Keratinocyte (primary cell): ENCODE results near the gene MXRA5. TPM values are rescaled to one million over a fixed set of nuclear protein-coding genes. Genes with fewer than 3 reads are reported as not detected.

Experiments
- DNase-seq: peaks from one replicate; pipeline ENCODE4 v3.0.0-alpha.2; 2011; ENCODE audit warnings: low read depth, missing footprints, low spot score
- FAIRE-seq: peaks from 2 replicates; lab custom pipeline; 2011; peaks lifted over from hg19 to GRCh38; lab: Jason Lieb, UNC
- H2AFZ ChIP-seq: 2 replicates; pipeline ENCODE4 v1.6.0; 2012; ENCODE audit warnings: low read length, control low read depth, inconsistent platforms; ENCODE audit not compliant: control insufficient read depth
- H3K27ac ChIP-seq: 2 replicates; pipeline ENCODE4 v1.5.1; 2011; ENCODE audit warnings: low read length; ENCODE audit not compliant: control insufficient read depth, insufficient read depth
- H3K27me3 ChIP-seq: 3 replicates; pipeline ENCODE4 v1.6.0; 2011; ENCODE audit warnings: low read length; ENCODE audit not compliant: control insufficient read depth, insufficient read depth; ENCODE audit errors: extremely low read depth
- H3K36me3 ChIP-seq, 2 experiments: 2 replicates in 1 of 2; 3 replicates in 1 of 2; pipeline ENCODE4 v1.5.1; 2011; ENCODE audit warnings: low read length in 2 of 2, mild to moderate bottlenecking in 1 of 2; ENCODE audit not compliant: control insufficient read depth in 2 of 2, insufficient read depth in 2 of 2; ENCODE audit errors: extremely low read depth in 1 of 2
- H3K4me1 ChIP-seq: 3 replicates; pipeline ENCODE4 v1.5.1; 2011; ENCODE audit warnings: low read length; ENCODE audit not compliant: control insufficient read depth, insufficient read depth; ENCODE audit errors: extremely low read depth
- H3K4me2 ChIP-seq: 3 replicates; pipeline ENCODE4 v1.6.0; 2011; ENCODE audit warnings: low read depth, low read length; ENCODE audit not compliant: control insufficient read depth, insufficient read depth; ENCODE audit errors: extremely low read depth
- H3K4me3 ChIP-seq, 3 experiments: fragments of 200-600 bp in 1 of 3; sonication (generic) in 1 of 3; 2 replicates in 2 of 3; 3 replicates in 1 of 3; pipeline ENCODE4 v1.5.1; 2011 to 2016; ENCODE audit warnings: low read length in 3 of 3, mild to moderate bottlenecking in 3 of 3, control low read depth in 2 of 3, inconsistent platforms in 1 of 3, low read depth in 1 of 3, mixed read lengths in 1 of 3, mixed run types in 1 of 3, moderate library complexity in 1 of 3; ENCODE audit not compliant: control insufficient read depth in 2 of 3, insufficient read depth in 2 of 3; ENCODE audit errors: extremely low read depth in 1 of 3
- H3K79me2 ChIP-seq: 2 replicates; pipeline ENCODE4 v1.6.0; 2012; ENCODE audit warnings: low read length; ENCODE audit not compliant: control insufficient read depth, insufficient read depth
- H3K9ac ChIP-seq: 3 replicates; pipeline ENCODE4 v1.6.0; 2011; ENCODE audit warnings: low read length; ENCODE audit not compliant: control insufficient read depth, insufficient read depth; ENCODE audit errors: extremely low read depth
- H3K9me1 ChIP-seq: 3 replicates; pipeline ENCODE4 v1.6.0; 2011; ENCODE audit warnings: low read length; ENCODE audit not compliant: control insufficient read depth, insufficient read depth; ENCODE audit errors: extremely low read depth
- H3K9me3 ChIP-seq: 2 replicates; pipeline ENCODE4 v1.5.1; 2012; ENCODE audit warnings: low read depth, low read length; ENCODE audit not compliant: control insufficient read depth
- H4K20me1 ChIP-seq: 3 replicates; pipeline ENCODE4 v1.6.0; 2011; ENCODE audit warnings: low read length; ENCODE audit not compliant: control insufficient read depth, insufficient read depth; ENCODE audit errors: extremely low read depth
- CTCF ChIP-seq, 3 experiments: IDR thresholded peaks in 1 of 3; conservative IDR thresholded peaks in 1 of 3; optimal IDR thresholded peaks in 1 of 3; 2 replicates in 2 of 3; 3 replicates in 1 of 3; pipeline versions ENCODE3 to v1.5.1; 2011; ENCODE audit warnings: low read length in 3 of 3, mild to moderate bottlenecking in 3 of 3, moderate library complexity in 2 of 3, control low read depth in 1 of 3, inconsistent platforms in 1 of 3; ENCODE audit not compliant: insufficient read depth in 2 of 3; ENCODE audit errors: extremely low read depth in 1 of 3
- EZH2 ChIP-seq: IDR thresholded peaks from one replicate; pipeline ENCODE4 v1.6.1; 2012; ENCODE audit warnings: inconsistent platforms, mild to moderate bottlenecking, low read length, moderate library complexity
- dilution Hi-C: fragments of 300-500 bp; cut with MboI; formaldehyde crosslinking; loops from one replicate; pipeline ENCODE4 v1.7.0; 2020; ENCODE audit warnings: low sequenced_read_pairs; ENCODE audit not compliant: extremely low pct_ligation_motif_present
- polyA plus RNA-seq, 5 experiments: library from polyadenylated mRNA; depleted of rRNA in 3 of 5; stranded (reverse) in 3 of 5; stranded (forward) in 1 of 5; unstranded in 1 of 5; fragments of >200 nt; gene quantifications; 1 replicate in 1 of 5; 2 replicates in 3 of 5; 3 replicates in 1 of 5; pipeline versions ENCODE4 v1.2.1 to v1.2.3, GENCODE V29; 2011 to 2012; ENCODE audit warnings: missing spikeins in 2 of 5, low read depth in 1 of 5, low replicate concordance in 1 of 5

Gene MXRA5
- polyA plus RNA-seq, 1 donor (not counting 4 experiments of a cell fraction or from before 2014, with no cell fraction given), result 6.5 TPM

GRCh38 chrX:3271834-3272186 lies 74.6 kb downstream of the MXRA5 start:
- DNase-seq (no peak), FAIRE-seq (peak; percentile 49)
- H2AFZ ChIP-seq, result peak overlapping the region; percentile 51
- no peaks in the 10 kb centered on the region for H3K79me2 ChIP-seq
- peaks cover 22% of the 10 kb centered on the region for H3K4me1 ChIP-seq
- H3K36me3 ChIP-seq, result no peaks in the 10 kb centered on the region
- dilution Hi-C loops, result no loop called here
- H3K9me3 ChIP-seq, result no peaks in the 10 kb centered on the region
- no peaks in the 10 kb centered on the region for H3K27me3 ChIP-seq
- H3K4me3 ChIP-seq, result peak overlapping the region; percentile 6 to 63 (median 58)
- H3K4me2 ChIP-seq, result peak overlapping the region; percentile 81
- H3K27ac ChIP-seq, result peak overlapping the region; percentile 65
- peak overlapping the region; percentile 29 for H3K9ac ChIP-seq
- H4K20me1 ChIP-seq, result no peaks in the 10 kb centered on the region
- H3K9me1 ChIP-seq, result no peaks in the 10 kb centered on the region
- TF ChIP-seq CTCF (optimal IDR thresholded peaks at IDR 0.05 in 1 of 3, IDR thresholded peaks at IDR 0.05 in 1 of 3, conservative IDR thresholded peaks at IDR 0.05 in 1 of 3; ENCODE audit: extremely low read depth in 1 of 3, insufficient read depth in 2 of 3, low read length in 3 of 3), result no peak
- TF ChIP-seq EZH2, result no peak

GRCh38 chrX:3271183-3271833 lies 75.1 kb downstream of the MXRA5 start:
- H3K4me3 ChIP-seq, result peak overlapping the region; percentile 6 to 63 (median 58)
- no peaks in the 10 kb centered on the region for H3K9me1 ChIP-seq
- peak overlapping the region; percentile 51 for H2AFZ ChIP-seq
- no peaks in the 10 kb centered on the region for H3K36me3 ChIP-seq
- DNase-seq (no peak), FAIRE-seq (peak; percentile 80)
- no peak for TF ChIP-seq EZH2
- no peak for TF ChIP-seq CTCF (optimal IDR thresholded peaks at IDR 0.05 in 1 of 3, IDR thresholded peaks at IDR 0.05 in 1 of 3, conservative IDR thresholded peaks at IDR 0.05 in 1 of 3; ENCODE audit: extremely low read depth in 1 of 3, insufficient read depth in 2 of 3, low read length in 3 of 3)
- peak overlapping the region; percentile 29 for H3K9ac ChIP-seq
- peaks cover 22% of the 10 kb centered on the region for H3K4me1 ChIP-seq
- dilution Hi-C loops, result no loop called here
- H3K79me2 ChIP-seq, result no peaks in the 10 kb centered on the region
- no peaks in the 10 kb centered on the region for H4K20me1 ChIP-seq
- peak overlapping the region; percentile 81 for H3K4me2 ChIP-seq
- peak overlapping the region; percentile 65 for H3K27ac ChIP-seq
- no peaks in the 10 kb centered on the region for H3K27me3 ChIP-seq
- no peaks in the 10 kb centered on the region for H3K9me3 ChIP-seq
